Activated CD4-positive, alpha-beta T cell treated with anti-CD3 and anti-CD28 coated beads, Interleukin-2, amount 10 ng/mL, durations not matched to agents 24 days and 14 days (primary cell): ENCODE results near the gene OR6V1. TPM values are rescaled to one million over a fixed set of nuclear protein-coding genes. Genes with fewer than 3 reads are reported as not detected.

Experiments used
- total RNA-seq: library from RNA; stranded (reverse); gene quantifications from 2 replicates; pipeline ENCODE4 v1.2.3, GENCODE V29; 2022

The OR6V1 gene
- total RNA-seq, 1 donor from 2014 or later = not detected

Other genes with a start within 250 kb of the OR6V1 start
- gene EPHB6, start 197.3 kb upstream of the OR6V1 start, total RNA-seq = 5.9 and 7.3 TPM in 2 replicates
- gene TRPV6, start 166.6 kb upstream of the OR6V1 start, total RNA-seq = not detected in 2 replicates
- not detected in 2 replicates for gene TRPV5, start 118.6 kb upstream of the OR6V1 start, total RNA-seq
- gene LLCFC1, start 112.9 kb upstream of the OR6V1 start, total RNA-seq = not detected in 2 replicates
- gene KEL, start 90.0 kb upstream of the OR6V1 start, total RNA-seq = 0.12 and 0.37 TPM in 2 replicates
- not detected in 2 replicates for gene OR9A2, start 25.2 kb upstream of the OR6V1 start, total RNA-seq
- not detected in 2 replicates for gene PIP, start 79.7 kb downstream of the OR6V1 start, total RNA-seq
- not detected in 2 replicates for gene TAS2R39, start 131.1 kb downstream of the OR6V1 start, total RNA-seq
- gene TAS2R40, start 169.7 kb downstream of the OR6V1 start, total RNA-seq = not detected in 2 replicates
- 138 and 142 TPM in 2 replicates for gene GSTK1, start 211.1 kb downstream of the OR6V1 start, total RNA-seq
- 0.38 and 0.42 TPM in 2 replicates for gene TMEM139, start 232.6 kb downstream of the OR6V1 start, total RNA-seq
- 99.1 and 110 TPM in 2 replicates for gene CASP2, start 236.0 kb downstream of the OR6V1 start, total RNA-seq